ENCODE data around the gene TMEM115. TPM values are rescaled to one million over a fixed set of nuclear protein-coding genes. Genes with fewer than 3 reads are reported as not detected.
A peak's percentile ranks its signal among the peaks of the same experiment; 100 is the strongest.

TMEM115 gene
- total and polyA plus RNA-seq, 2 of the 13 experiments (the other 11 are each of a cell fraction or from before 2014, with no cell fraction given): 22.1 to 30.7 TPM

GRCh38 chr3:50351323-50351697, 8.0 kb downstream of the TMEM115 start (continued):
- no peak for TF ChIP-seq GZF1 (CRISPR knock-in tag; IDR thresholded peaks at IDR 0.05)
- TF ChIP-seq DRAP1 (CRISPR knock-in tag; IDR thresholded peaks at IDR 0.05): no peak
- TF ChIP-seq ZNF34 (CRISPR knock-in tag; IDR thresholded peaks at IDR 0.05; ENCODE audit: borderline replicate concordance): no peak
- TF ChIP-seq LCORL (IDR thresholded peaks at IDR 0.05): no peak
- peak; percentile 0; the same call in 1 of the 2 replicates for TF ChIP-seq LCORL (CRISPR knock-in tag; IDR thresholded peaks at IDR 0.05)
- TF ChIP-seq ZSCAN21 (CRISPR knock-in tag; IDR thresholded peaks at IDR 0.05; ENCODE audit: borderline replicate concordance): 0 out of 2 replicates have a peak, but pooled peaks have one; percentile 22
- no peak for TF ChIP-seq PHB2 (IDR thresholded peaks at IDR 0.05; ENCODE audit: partially characterized antibody)
- TF ChIP-seq, protein P1, sequence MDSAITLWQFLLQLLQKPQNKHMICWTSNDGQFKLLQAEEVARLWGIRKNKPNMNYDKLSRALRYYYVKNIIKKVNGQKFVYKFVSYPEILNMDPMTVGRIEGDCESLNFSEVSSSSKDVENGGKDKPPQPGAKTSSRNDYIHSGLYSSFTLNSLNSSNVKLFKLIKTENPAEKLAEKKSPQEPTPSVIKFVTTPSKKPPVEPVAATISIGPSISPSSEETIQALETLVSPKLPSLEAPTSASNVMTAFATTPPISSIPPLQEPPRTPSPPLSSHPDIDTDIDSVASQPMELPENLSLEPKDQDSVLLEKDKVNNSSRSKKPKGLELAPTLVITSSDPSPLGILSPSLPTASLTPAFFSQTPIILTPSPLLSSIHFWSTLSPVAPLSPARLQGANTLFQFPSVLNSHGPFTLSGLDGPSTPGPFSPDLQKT (CRISPR knock-in tag; IDR thresholded peaks at IDR 0.05; ENCODE audit: borderline replicate concordance): no peak
- TF ChIP-seq, protein P2, sequence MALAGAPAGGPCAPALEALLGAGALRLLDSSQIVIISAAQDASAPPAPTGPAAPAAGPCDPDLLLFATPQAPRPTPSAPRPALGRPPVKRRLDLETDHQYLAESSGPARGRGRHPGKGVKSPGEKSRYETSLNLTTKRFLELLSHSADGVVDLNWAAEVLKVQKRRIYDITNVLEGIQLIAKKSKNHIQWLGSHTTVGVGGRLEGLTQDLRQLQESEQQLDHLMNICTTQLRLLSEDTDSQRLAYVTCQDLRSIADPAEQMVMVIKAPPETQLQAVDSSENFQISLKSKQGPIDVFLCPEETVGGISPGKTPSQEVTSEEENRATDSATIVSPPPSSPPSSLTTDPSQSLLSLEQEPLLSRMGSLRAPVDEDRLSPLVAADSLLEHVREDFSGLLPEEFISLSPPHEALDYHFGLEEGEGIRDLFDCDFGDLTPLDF (CRISPR knock-in tag; IDR thresholded peaks at IDR 0.05): no peak
- TF ChIP-seq FOSL1 (CRISPR knock-in tag; IDR thresholded peaks at IDR 0.05; ENCODE audit: borderline replicate concordance): no peak
- TF ChIP-seq POGZ (CRISPR knock-in tag; IDR thresholded peaks at IDR 0.05): no peak
- 0 out of 2 replicates have a peak, but pooled peaks have one; percentile 35 for TF ChIP-seq CERS6 (CRISPR knock-in tag; IDR thresholded peaks at IDR 0.05)
- peak; percentile 46; the same call in 1 of the 2 replicates for TF ChIP-seq CREM (IDR thresholded peaks at IDR 0.05)
- TF ChIP-seq CREM (CRISPR knock-in tag; IDR thresholded peaks at IDR 0.05): no peak
- TF ChIP-seq ZNF318 (CRISPR knock-in tag; IDR thresholded peaks at IDR 0.05): no peak
- TF ChIP-seq ZC3H13 (CRISPR knock-in tag; IDR thresholded peaks at IDR 0.05): 0 out of 2 replicates have a peak, but pooled peaks have one; percentile 29
- TF ChIP-seq ZNF644 (CRISPR knock-in tag; IDR thresholded peaks at IDR 0.05; ENCODE audit: low read depth): no peak
- no peak for TF ChIP-seq NFIB (CRISPR knock-in tag; IDR thresholded peaks at IDR 0.05; ENCODE audit: borderline replicate concordance)
- TF ChIP-seq GPN1 (CRISPR knock-in tag; IDR thresholded peaks at IDR 0.05; ENCODE audit: borderline replicate concordance): no peak

All from HepG2 (cell line).